HTR-8/SVneo (cell line): ENCODE results near the gene SPOUT1.
"Not testable (repeated sequence)": the region's sequence is repeated elsewhere in the genome, so short reads cannot be mapped to it uniquely, and the experiment has no call there.

Experiments used
- DNase-seq: peaks from one replicate; pipeline ENCODE4 v3.0.0; 2011; ENCODE audit warnings: low spot score, mixed read lengths; ENCODE audit not compliant: insufficient read length
- FAIRE-seq: peaks from 2 replicates; lab custom pipeline; 2011; peaks lifted over from hg19 to GRCh38; lab: Jason Lieb, UNC

Gene SPOUT1

GRCh38 chr9:128818099-128818838 lies 11.3 kb downstream of the SPOUT1 start, which contains the start of gene ENDOG:
Gene ENDOG, plus strand, starts transcription at chr9:128818500. Its CDS starts 185 bp downstream, at chr9:128818685.
- peak; percentile 71 for FAIRE-seq
- DNase-seq = peak; percentile 99

- FAIRE-seq (no peak), DNase-seq (no peak)
Observed at GRCh38 chr9:128810873-128811272, 18.7 kb downstream of the SPOUT1 start.

- no peak for DNase-seq
- no peak for FAIRE-seq
Observed at GRCh38 chr9:128809831-128810230, 19.8 kb downstream of the SPOUT1 start.

- no peak for DNase-seq
- FAIRE-seq = no peak
Observed at GRCh38 chr9:128809036-128809599, 20.5 kb downstream of the SPOUT1 start.

- DNase-seq = no peak
- no peak for FAIRE-seq
Observed at GRCh38 chr9:128808543-128808942, 21.1 kb downstream of the SPOUT1 start.

- FAIRE-seq = no peak
- no peak for DNase-seq
Observed at GRCh38 chr9:128807827-128808226, 21.8 kb downstream of the SPOUT1 start.

GRCh38 chr9:128805661-128806060 lies 23.9 kb downstream of the SPOUT1 start:
- FAIRE-seq = no peak
- no peak for DNase-seq

- no peak for FAIRE-seq
- DNase-seq = no peak
Observed at GRCh38 chr9:128802482-128802881, 27.1 kb downstream of the SPOUT1 start.

- DNase-seq (no peak), FAIRE-seq (no peak)
Observed at GRCh38 chr9:128800061-128800460, 29.5 kb downstream of the SPOUT1 start.

GRCh38 chr9:128798896-128799295 lies 30.7 kb downstream of the SPOUT1 start:
- FAIRE-seq = no peak
- DNase-seq = no peak

GRCh38 chr9:128794961-128795360 lies 34.6 kb downstream of the SPOUT1 start:
- DNase-seq, FAIRE-seq: not testable (repeated sequence)

GRCh38 chr9:128792978-128793686 lies 36.5 kb downstream of the SPOUT1 start:
- FAIRE-seq = no peak
- no peak for DNase-seq

GRCh38 chr9:128792134-128792533 lies 37.5 kb downstream of the SPOUT1 start:
- FAIRE-seq = no peak
- no peak for DNase-seq

GRCh38 chr9:128790536-128790935 lies 39.1 kb downstream of the SPOUT1 start:
- no peak for FAIRE-seq
- no peak for DNase-seq

GRCh38 chr9:128788445-128788844 lies 41.1 kb downstream of the SPOUT1 start:
- DNase-seq (no peak), FAIRE-seq (no peak)

- no peak for DNase-seq
- FAIRE-seq = no peak
Observed at GRCh38 chr9:128787659-128788058, 41.9 kb downstream of the SPOUT1 start.

GRCh38 chr9:128786681-128787601 lies 42.7 kb downstream of the SPOUT1 start, which contains the start of gene TBC1D13:
Gene TBC1D13, plus strand, starts transcription at chr9:128787253. Its CDS starts 101 bp downstream, at chr9:128787354.
- DNase-seq = peak; percentile 83
- peak; percentile 16 for FAIRE-seq

GRCh38 chr9:128785427-128785826 lies 44.2 kb downstream of the SPOUT1 start:
- DNase-seq = no peak
- no peak for FAIRE-seq

GRCh38 chr9:128782669-128783068 lies 46.9 kb downstream of the SPOUT1 start:
- no peak for FAIRE-seq
- DNase-seq = no peak
